ENCODE measurements around the gene RETREG3. TPM values are rescaled to one million over a fixed set of nuclear protein-coding genes. Genes with fewer than 3 reads are reported as not detected.

RETREG3 gene
- total and polyA plus RNA-seq, 9 of the 15 experiments (the other 6 are each of a cell fraction or from before 2014, with no cell fraction given), result 4.1 to 39.0 (median 16.9) TPM

DNA sequence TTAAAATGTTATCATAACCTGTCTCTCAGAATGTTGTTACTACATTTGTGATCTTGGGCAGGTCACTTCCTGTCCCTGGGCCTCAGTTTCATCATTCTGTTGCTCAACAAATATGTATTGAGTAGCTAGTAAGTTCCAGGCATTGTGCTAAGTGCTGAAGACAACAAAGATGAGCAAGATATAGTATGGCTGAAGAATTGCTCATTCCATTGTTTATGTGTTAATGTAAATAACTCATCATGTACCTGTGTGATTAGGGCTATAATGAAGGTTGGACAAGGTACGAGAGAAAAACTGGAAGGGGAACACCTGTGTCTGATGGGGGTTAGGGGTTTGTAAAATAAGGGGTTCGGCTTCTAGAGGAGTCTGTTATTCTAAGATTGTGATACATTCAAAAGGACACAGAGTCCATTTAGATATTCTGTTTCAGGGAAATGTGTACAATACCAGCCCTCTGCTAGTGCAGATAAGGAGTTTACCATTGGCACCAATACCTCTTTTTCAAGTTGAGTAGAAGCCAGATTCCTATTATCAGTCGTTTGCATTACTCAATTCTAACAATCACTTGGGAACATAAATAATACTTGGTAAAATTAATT lies 20.3 kb upstream of the RETREG3 start (continued):
- TF ChIP-seq, protein P1, sequence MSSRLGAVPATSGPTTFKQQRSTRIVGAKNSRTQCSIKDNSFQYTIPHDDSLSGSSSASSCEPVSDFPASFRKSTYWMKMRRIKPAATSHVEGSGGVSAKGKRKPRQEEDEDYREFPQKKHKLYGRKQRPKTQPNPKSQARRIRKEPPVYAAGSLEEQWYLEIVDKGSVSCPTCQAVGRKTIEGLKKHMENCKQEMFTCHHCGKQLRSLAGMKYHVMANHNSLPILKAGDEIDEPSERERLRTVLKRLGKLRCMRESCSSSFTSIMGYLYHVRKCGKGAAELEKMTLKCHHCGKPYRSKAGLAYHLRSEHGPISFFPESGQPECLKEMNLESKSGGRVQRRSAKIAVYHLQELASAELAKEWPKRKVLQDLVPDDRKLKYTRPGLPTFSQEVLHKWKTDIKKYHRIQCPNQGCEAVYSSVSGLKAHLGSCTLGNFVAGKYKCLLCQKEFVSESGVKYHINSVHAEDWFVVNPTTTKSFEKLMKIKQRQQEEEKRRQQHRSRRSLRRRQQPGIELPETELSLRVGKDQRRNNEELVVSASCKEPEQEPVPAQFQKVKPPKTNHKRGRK (tag; IDR thresholded peaks at IDR 0.05), result no peak
- TF ChIP-seq HIVEP1 (CRISPR knock-in tag; IDR thresholded peaks at IDR 0.05), result no peak
- TF ChIP-seq POLR2H (tag; IDR thresholded peaks at IDR 0.05; ENCODE audit: low read depth), result no peak
- no peak for TF ChIP-seq BHLHE40 (IDR thresholded peaks at IDR 0.05; ENCODE audit: low read length)
- TF ChIP-seq YBX1 (IDR thresholded peaks at IDR 0.05), result no peak
- TF ChIP-seq, protein P2, sequence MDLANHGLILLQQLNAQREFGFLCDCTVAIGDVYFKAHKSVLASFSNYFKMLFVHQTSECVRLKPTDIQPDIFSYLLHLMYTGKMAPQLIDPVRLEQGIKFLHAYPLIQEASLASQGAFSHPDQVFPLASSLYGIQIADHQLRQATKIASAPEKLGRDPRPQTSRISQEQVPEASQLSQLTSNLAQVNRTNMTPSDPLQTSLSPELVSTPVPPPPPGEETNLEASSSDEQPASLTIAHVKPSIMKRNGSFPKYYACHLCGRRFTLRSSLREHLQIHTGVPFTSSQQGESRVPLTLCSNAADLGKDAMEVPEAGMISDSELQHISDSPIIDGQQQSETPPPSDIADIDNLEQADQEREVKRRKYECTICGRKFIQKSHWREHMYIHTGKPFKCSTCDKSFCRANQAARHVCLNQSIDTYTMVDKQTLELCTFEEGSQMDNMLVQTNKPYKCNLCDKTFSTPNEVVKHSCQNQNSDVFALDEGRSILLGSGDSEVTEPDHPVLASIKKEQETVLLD (IDR thresholded peaks at IDR 0.05), result 0 out of 2 replicates have a peak, but pooled peaks have one; percentile 42
- TF ChIP-seq NR4A1 (CRISPR knock-in tag; IDR thresholded peaks at IDR 0.05), result no peak
- peak; percentile 25; the same call in 1 of the 2 replicates for TF ChIP-seq NR4A1 (tag; IDR thresholded peaks at IDR 0.05)
- TF ChIP-seq, protein P3, sequence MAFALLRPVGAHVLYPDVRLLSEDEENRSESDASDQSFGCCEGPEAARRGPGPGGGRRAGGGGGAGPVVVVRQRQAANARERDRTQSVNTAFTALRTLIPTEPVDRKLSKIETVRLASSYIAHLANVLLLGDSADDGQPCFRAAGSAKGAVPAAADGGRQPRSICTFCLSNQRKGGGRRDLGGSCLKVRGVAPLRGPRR (CRISPR knock-in tag; IDR thresholded peaks at IDR 0.05), result no peak
- no peak for TF ChIP-seq KDM2B (CRISPR knock-in tag; IDR thresholded peaks at IDR 0.05)
- no peak for TF ChIP-seq ZNF140 (CRISPR knock-in tag; IDR thresholded peaks at IDR 0.05)
- TF ChIP-seq CTBP1 (IDR thresholded peaks at IDR 0.05; ENCODE audit: borderline replicate concordance), result 0 out of 2 replicates have a peak, but pooled peaks have one; percentile 15
- peak; percentile 5 for TF ChIP-seq MEIS2 (IDR thresholded peaks at IDR 0.05; ENCODE audit: partially characterized antibody)
- no peak for TF ChIP-seq FIP1L1 (IDR thresholded peaks at IDR 0.05; ENCODE audit: low read depth, low read length, poor library complexity, severe bottlenecking)
- TF ChIP-seq, protein P4, sequence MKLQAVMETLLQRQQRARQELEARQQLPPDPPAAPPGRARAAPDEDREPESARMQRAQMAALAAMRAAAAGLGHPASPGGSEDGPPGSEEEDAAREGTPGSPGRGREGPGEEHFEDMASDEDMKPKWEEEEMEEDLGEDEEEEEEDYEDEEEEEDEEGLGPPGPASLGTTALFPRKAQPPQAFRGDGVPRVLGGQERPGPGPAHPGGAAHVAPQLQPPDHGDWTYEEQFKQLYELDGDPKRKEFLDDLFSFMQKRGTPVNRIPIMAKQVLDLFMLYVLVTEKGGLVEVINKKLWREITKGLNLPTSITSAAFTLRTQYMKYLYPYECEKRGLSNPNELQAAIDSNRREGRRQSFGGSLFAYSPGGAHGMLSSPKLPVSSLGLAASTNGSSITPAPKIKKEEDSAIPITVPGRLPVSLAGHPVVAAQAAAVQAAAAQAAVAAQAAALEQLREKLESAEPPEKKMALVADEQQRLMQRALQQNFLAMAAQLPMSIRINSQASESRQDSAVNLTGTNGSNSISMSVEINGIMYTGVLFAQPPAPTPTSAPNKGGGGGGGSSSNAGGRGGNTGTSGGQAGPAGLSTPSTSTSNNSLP (IDR thresholded peaks at IDR 0.05; ENCODE audit: borderline replicate concordance, low read depth, low read length), result peak; percentile 37; the same call in 1 of the 2 replicates
- TF ChIP-seq, protein P5, sequence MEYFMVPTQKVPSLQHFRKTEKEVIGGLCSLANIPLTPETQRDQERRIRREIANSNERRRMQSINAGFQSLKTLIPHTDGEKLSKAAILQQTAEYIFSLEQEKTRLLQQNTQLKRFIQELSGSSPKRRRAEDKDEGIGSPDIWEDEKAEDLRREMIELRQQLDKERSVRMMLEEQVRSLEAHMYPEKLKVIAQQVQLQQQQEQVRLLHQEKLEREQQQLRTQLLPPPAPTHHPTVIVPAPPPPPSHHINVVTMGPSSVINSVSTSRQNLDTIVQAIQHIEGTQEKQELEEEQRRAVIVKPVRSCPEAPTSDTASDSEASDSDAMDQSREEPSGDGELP (CRISPR knock-in tag; IDR thresholded peaks at IDR 0.05; ENCODE audit: borderline replicate concordance), result no peak
- TF ChIP-seq, protein P6, sequence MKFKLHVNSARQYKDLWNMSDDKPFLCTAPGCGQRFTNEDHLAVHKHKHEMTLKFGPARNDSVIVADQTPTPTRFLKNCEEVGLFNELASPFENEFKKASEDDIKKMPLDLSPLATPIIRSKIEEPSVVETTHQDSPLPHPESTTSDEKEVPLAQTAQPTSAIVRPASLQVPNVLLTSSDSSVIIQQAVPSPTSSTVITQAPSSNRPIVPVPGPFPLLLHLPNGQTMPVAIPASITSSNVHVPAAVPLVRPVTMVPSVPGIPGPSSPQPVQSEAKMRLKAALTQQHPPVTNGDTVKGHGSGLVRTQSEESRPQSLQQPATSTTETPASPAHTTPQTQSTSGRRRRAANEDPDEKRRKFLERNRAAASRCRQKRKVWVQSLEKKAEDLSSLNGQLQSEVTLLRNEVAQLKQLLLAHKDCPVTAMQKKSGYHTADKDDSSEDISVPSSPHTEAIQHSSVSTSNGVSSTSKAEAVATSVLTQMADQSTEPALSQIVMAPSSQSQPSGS (CRISPR knock-in tag; IDR thresholded peaks at IDR 0.05), result no peak
- TF ChIP-seq ARNT (IDR thresholded peaks at IDR 0.05), result peak; percentile 51 to 63; a peak in 1 of 4 replicates
- peak; percentile 48; the same call in 1 of the 2 replicates for TF ChIP-seq KLF16 (IDR thresholded peaks at IDR 0.05)
- peak in 1 of 2 experiments; percentile 61; a peak in 2 of 4 replicates for TF ChIP-seq HDAC1 (IDR thresholded peaks at IDR 0.05)
- TF ChIP-seq ZNF77 (CRISPR knock-in tag; IDR thresholded peaks at IDR 0.05), result no peak
- peak; percentile 95 for TF ChIP-seq ARID1B (IDR thresholded peaks at IDR 0.05)
